ENCODE data around the gene SLC8A1. TPM values are rescaled to one million over a fixed set of nuclear protein-coding genes. Genes with fewer than 3 reads are reported as not detected.

The SLC8A1 gene
- total RNA-seq, 1 experiment from 2014 or later: 1.7 TPM

DNA sequence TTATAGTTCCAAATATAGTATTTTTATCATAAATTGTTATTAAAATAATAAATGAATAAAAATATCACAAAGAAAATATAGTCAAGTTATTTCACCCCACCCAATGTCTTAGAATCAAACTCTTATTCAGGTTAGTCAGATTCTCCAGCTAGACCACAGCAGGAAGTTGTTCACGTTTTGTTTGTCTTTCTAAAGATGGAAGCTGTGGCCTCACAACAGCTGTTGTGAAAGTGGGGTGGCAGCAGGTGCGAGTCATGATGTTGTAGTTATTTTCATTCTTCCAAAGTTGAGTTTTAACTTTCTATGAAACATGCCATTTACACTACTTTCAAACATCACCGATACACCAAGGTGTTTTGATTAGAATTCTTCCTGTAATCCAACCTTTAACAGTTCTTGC is 272.9 kb downstream of the SLC8A1 start:
- no peak overlapping the region for H3K4me3 Mint-ChIP-seq
- no peak for DNase-seq
- H4K5ac ChIP-seq (ENCODE audit: insufficient read length, low read depth, low read length): no peak overlapping the region
- no peak overlapping the region for H3T11ph ChIP-seq (ENCODE audit: low read length)
- no peak for TF ChIP-seq CTCF (conservative IDR thresholded peaks at IDR 0.05)
- no peak overlapping the region for H2BK15ac ChIP-seq (ENCODE audit: low read depth, low read length)
- no peak overlapping the region for H2BK20ac ChIP-seq (ENCODE audit: low read depth, low read length, poor library complexity, severe bottlenecking)
- no peak overlapping the region for H3K18ac ChIP-seq (ENCODE audit: insufficient read length, low read depth, low read length)
- H3K4ac ChIP-seq (ENCODE audit: low read depth, low read length): no peak overlapping the region
- no peak overlapping the region for H2BK5ac ChIP-seq (ENCODE audit: insufficient read length, low read length)
- WGBS (ENCODE audit: extremely low coverage, insufficient read length, low lambda C conversion rate): no CpG with 5 or more reads among the region's 3 CpGs
- H2BK120ac ChIP-seq (ENCODE audit: low read depth, low read length, poor library complexity, severe bottlenecking): no peak overlapping the region
- no peak overlapping the region for H3K23ac ChIP-seq (ENCODE audit: insufficient read length, low read depth, low read length)
- H3K9ac ChIP-seq (ENCODE audit: extremely low read depth, insufficient read length, low read length): no peak overlapping the region
- H3K9me3 Mint-ChIP-seq: no peaks in the 10 kb centered on the region; a peak in 1 of 5 replicates
- no peak overlapping the region for H2BK12ac ChIP-seq (ENCODE audit: insufficient read length, low read depth, low read length)
- H4K20me1 ChIP-seq (ENCODE audit: control insufficient read depth, insufficient read depth, insufficient read length): no peaks in the 10 kb centered on the region
- no peak overlapping the region for H2AFZ ChIP-seq (ENCODE audit: low read length)
- H3K23me2 ChIP-seq (ENCODE audit: insufficient read length, low read depth, low read length, poor library complexity, severe bottlenecking): no peaks in the 10 kb centered on the region
- H3K9me3 ChIP-seq (ENCODE audit: control insufficient read depth, low read depth, low read length): no peaks in the 10 kb centered on the region
- H4K8ac ChIP-seq (replicated peaks; ENCODE audit: insufficient read length, low read depth, low read length): no peak overlapping the region
- H3K4me1 Mint-ChIP-seq: no peaks in the 10 kb centered on the region
- no peak overlapping the region for H4K91ac ChIP-seq (ENCODE audit: insufficient read length, low read depth, low read length)
- no peaks in the 10 kb centered on the region for H3K4me1 ChIP-seq (ENCODE audit: insufficient read depth, low read length)
- no peak overlapping the region for H3K14ac ChIP-seq (ENCODE audit: insufficient read depth, low read length)
- H2AK5ac ChIP-seq (ENCODE audit: insufficient read length, low read length): no peak overlapping the region
- H3K79me1 ChIP-seq (ENCODE audit: insufficient read depth, low read depth, low read length, poor library complexity, severe bottlenecking): no peaks in the 10 kb centered on the region
- H3K27me3 Mint-ChIP-seq (ENCODE audit: low read depth): no peaks in the 10 kb centered on the region
- H3K27me3 ChIP-seq (ENCODE audit: insufficient read depth, low read length): no peaks in the 10 kb centered on the region
- H3K27ac ChIP-seq (ENCODE audit: insufficient read length, low read depth, low read length): no peak overlapping the region
- no peaks in the 10 kb centered on the region for H3K79me2 ChIP-seq (ENCODE audit: insufficient read depth, low read length)
- no peaks in the 10 kb centered on the region for H3K36me3 Mint-ChIP-seq (ENCODE audit: insufficient read depth in 1 of 3, low read depth in 3 of 3)
- H3K4me2 ChIP-seq (ENCODE audit: insufficient read depth, insufficient read length, low read length): no peak overlapping the region
- no peak overlapping the region for H3K27ac Mint-ChIP-seq
- no peak overlapping the region for H3K56ac ChIP-seq (ENCODE audit: insufficient read length, low read depth, low read length)

All from H9 (cell line).